ENCODE measurements around the gene KRT7.

DNA sequence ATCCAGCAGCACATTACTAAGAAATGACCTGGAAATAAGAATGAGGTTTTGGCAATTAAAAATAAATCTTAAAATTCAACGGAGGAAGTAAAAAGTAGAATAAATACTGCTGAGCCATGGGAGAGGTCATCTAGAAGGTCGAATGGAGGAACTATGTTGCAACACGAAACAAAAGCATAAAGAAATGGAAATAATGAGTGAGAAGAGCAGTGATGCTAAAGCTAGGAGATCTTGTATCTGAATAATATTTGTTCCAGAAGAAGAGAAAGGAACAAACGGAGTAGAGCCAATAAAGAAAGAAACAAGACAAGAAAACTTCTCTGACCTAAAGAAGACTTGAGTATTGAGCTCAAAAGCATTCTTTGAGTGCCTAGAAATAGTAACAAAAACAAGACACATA is 6.6 kb upstream of the KRT7 start:
- TF ChIP-seq, protein P1, sequence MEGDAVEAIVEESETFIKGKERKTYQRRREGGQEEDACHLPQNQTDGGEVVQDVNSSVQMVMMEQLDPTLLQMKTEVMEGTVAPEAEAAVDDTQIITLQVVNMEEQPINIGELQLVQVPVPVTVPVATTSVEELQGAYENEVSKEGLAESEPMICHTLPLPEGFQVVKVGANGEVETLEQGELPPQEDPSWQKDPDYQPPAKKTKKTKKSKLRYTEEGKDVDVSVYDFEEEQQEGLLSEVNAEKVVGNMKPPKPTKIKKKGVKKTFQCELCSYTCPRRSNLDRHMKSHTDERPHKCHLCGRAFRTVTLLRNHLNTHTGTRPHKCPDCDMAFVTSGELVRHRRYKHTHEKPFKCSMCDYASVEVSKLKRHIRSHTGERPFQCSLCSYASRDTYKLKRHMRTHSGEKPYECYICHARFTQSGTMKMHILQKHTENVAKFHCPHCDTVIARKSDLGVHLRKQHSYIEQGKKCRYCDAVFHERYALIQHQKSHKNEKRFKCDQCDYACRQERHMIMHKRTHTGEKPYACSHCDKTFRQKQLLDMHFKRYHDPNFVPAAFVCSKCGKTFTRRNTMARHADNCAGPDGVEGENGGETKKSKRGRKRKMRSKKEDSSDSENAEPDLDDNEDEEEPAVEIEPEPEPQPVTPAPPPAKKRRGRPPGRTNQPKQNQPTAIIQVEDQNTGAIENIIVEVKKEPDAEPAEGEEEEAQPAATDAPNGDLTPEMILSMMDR (IDR thresholded peaks at IDR 0.05): no peak
- TF ChIP-seq EP300 (IDR thresholded peaks at IDR 0.05): no peak

Data from tibial nerve (tissue), 4 donors.